HG02970 (cell line): Measurements from ENCODE around the gene FH.

Experiments used
- ATAC-seq: cut with Tn5 transposase; IDR thresholded peaks from one replicate; pipeline ENCODE4 v1.9.1; 2021; ENCODE audit warnings: mild to moderate bottlenecking, moderate library complexity, moderate number of reproducible peaks; ENCODE audit not compliant: unreplicated experiment, low FRiP score

Gene FH

GRCh38 chr1:241519308-241520079 is at the start of gene FH:
Gene FH, minus strand, starts transcription at chr1:241519755. Its CDS starts 33 bp downstream, at chr1:241519722.
- ATAC-seq = peak; percentile 99

GRCh38 chr1:241560849-241561187 is 41.3 kb upstream of the FH start:
- ATAC-seq = no peak

- no peak for ATAC-seq
These were observed 40.7 kb upstream of the FH start for GRCh38 chr1:241560146-241560848.

GRCh38 chr1:241557551-241558193 is 38.1 kb upstream of the FH start:
- ATAC-seq = no peak

- no peak for ATAC-seq
These were observed 37.5 kb upstream of the FH start for GRCh38 chr1:241557031-241557430.

GRCh38 chr1:241555526-241555925 is 36.0 kb upstream of the FH start:
- no peak for ATAC-seq

- no peak for ATAC-seq
These were observed 34.5 kb upstream of the FH start for GRCh38 chr1:241553886-241554592.

GRCh38 chr1:241551759-241552638 is 32.4 kb upstream of the FH start:
- peak; percentile 62 for ATAC-seq

GRCh38 chr1:241550318-241550717 is 30.8 kb upstream of the FH start:
- no peak for ATAC-seq

GRCh38 chr1:241548008-241548407 is 28.5 kb upstream of the FH start:
- no peak for ATAC-seq

- no peak for ATAC-seq
These were observed 22.8 kb upstream of the FH start for GRCh38 chr1:241542199-241542907.

GRCh38 chr1:241536969-241537368 is 17.4 kb upstream of the FH start:
- no peak for ATAC-seq

- no peak for ATAC-seq
These were observed 16.7 kb upstream of the FH start for GRCh38 chr1:241536304-241536703.

- ATAC-seq = no peak
These were observed 14.0 kb upstream of the FH start for GRCh38 chr1:241533326-241534115.

GRCh38 chr1:241532864-241533263 is 13.3 kb upstream of the FH start:
- peak; percentile 59 for ATAC-seq

- ATAC-seq = peak; percentile 25
These were observed 12.6 kb upstream of the FH start, which contains the start of gene KMO for GRCh38 chr1:241532162-241532531. Gene KMO, plus strand, starts transcription at chr1:241532378. Its CDS starts 67 bp downstream, at chr1:241532445.

GRCh38 chr1:241531195-241532161 is 11.9 kb upstream of the FH start:
- peak; percentile 69 for ATAC-seq
